Astrocyte of the cerebellum (primary cell): ENCODE data around the gene PBX3.

Experiments used
- DNase-seq: peaks from one replicate; pipeline ENCODE4 v3.0.0-alpha.2; 2011; ENCODE audit warnings: low read depth
- H3K4me3 ChIP-seq: 2 replicates; pipeline ENCODE4 v1.5.1; 2011; ENCODE audit warnings: mild to moderate bottlenecking, low read depth, low read length, moderate library complexity
- in situ Hi-C: cut with HindIII; loops from 2 replicates; pipeline ENCODE4 v1.10.0; 2017; ENCODE audit warnings: low sequenced_read_pairs
- TF ChIP-seq, protein P1 (sequence below): IDR thresholded peaks from 2 replicates; pipeline ENCODE4 v1.5.1; 2012; ENCODE audit warnings: low read length, low read depth, moderate library complexity, mild to moderate bottlenecking; ENCODE audit errors: missing control alignments

The PBX3 gene

DNA sequence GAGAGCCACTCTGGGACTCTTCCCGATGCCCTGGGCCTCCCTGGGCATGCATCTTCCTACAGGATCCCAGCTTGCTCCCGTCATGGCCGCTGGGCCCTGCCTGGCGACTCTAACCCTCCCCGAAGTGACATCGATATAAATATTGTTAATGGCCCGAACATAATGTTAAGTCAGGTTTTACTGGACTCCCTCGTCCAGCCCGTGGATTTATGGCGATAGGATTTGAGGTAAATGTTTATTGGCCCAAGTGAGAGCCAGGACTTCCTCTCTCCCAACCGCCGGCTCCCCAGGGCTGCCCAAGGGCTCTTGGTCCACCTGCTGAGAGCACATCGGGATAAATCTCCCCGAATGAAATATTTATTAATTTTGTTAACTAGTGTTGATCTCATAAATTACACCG lies 246.3 kb downstream of the PBX3 start:
- in situ Hi-C loops, result no loop called here
- no peak overlapping the region for H3K4me3 ChIP-seq
- DNase-seq, result no peak
- TF ChIP-seq, protein P1, sequence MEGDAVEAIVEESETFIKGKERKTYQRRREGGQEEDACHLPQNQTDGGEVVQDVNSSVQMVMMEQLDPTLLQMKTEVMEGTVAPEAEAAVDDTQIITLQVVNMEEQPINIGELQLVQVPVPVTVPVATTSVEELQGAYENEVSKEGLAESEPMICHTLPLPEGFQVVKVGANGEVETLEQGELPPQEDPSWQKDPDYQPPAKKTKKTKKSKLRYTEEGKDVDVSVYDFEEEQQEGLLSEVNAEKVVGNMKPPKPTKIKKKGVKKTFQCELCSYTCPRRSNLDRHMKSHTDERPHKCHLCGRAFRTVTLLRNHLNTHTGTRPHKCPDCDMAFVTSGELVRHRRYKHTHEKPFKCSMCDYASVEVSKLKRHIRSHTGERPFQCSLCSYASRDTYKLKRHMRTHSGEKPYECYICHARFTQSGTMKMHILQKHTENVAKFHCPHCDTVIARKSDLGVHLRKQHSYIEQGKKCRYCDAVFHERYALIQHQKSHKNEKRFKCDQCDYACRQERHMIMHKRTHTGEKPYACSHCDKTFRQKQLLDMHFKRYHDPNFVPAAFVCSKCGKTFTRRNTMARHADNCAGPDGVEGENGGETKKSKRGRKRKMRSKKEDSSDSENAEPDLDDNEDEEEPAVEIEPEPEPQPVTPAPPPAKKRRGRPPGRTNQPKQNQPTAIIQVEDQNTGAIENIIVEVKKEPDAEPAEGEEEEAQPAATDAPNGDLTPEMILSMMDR, result no peak

DNA sequence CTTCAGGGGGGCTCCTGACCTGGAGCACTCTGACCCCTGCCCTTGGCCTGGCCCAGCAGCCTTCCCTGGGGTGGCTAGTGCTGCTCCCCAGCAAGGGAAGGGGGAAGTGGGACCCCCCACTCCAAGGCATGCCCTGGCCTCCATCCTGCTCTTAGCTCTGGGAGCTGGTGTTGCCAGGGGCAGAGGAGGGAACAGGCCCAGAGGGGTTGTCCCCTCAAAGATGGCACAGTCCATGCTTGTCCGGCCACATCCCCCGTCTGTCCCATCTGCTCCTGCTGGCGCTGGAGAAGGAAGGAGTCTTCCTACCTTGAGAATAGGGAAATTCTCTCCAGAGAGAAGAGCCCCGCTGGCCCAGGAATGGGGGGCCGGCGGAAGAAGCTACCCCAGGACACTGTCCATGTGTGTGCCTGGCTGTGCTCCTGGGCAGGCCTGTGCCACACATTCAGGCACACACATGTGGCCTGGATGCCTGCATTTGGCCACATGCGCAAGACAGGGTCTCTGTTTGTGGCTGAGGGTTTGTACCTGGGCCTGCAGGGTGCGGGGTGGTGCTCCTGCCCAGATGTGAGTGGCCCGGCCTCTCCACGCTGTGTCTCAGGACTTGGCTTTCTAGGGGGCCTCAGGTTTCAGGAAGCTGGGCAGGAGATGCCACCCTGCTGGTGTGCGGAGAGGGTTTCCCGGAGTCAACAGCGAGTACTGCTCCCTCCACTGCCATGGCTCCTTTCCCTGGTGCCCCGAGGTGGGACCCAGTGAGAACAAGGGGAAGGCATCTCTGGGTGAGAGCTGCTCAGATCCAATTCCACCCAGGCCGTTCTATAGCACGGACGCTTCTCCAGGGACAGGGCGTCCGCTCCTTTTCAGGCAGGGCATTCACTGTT lies 247.1 kb downstream of the PBX3 start:
- in situ Hi-C loops, result no loop called here
- no peak overlapping the region for H3K4me3 ChIP-seq
- TF ChIP-seq, protein P1, result no peak
- DNase-seq, result no peak

DNA sequence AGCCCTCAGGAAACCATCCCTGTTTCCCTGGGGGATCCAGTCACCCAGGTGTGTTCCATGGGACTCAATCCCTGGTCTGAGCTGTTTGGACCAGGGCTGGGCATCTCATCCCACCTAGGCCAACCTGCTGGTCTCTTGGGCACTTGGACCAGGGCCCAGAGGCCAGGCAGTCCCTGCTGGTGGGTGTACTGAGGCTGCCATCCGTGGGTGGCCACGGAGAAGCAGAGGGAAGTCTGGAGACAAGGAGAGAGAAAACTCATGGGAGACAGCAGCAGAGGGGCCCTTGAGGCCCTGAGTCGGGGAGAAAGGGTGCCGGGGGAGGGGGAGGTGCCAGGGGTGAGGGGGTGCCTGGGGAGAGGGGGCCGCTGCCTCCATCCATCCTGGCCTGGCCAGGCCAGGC lies 247.8 kb downstream of the PBX3 start:
- in situ Hi-C loops, result no loop called here
- H3K4me3 ChIP-seq, result no peak overlapping the region
- DNase-seq, result no peak
- TF ChIP-seq, protein P1, result no peak

DNA sequence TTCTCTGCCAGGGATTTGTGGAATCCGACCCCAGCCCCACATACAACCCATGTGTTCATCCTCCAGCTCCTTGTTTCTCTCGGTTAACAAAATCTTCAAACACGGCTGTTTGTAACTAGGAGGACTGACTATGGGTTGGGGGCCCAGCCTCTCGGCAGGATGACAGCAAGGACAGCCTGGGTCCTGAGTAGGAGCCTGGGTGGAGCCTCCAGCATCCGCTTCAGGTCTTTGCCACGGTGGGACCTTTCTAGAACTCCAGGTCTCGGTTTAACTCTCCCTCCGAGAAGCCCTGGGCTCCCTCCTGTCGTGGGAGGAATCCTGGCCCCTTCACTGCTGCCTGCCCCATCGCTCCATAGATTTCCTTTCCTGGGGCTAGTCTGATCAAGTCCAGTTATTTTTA lies 248.5 kb downstream of the PBX3 start:
- in situ Hi-C loops, result no loop called here
- TF ChIP-seq, protein P1, result no peak
- no peak overlapping the region for H3K4me3 ChIP-seq
- DNase-seq, result no peak

DNA sequence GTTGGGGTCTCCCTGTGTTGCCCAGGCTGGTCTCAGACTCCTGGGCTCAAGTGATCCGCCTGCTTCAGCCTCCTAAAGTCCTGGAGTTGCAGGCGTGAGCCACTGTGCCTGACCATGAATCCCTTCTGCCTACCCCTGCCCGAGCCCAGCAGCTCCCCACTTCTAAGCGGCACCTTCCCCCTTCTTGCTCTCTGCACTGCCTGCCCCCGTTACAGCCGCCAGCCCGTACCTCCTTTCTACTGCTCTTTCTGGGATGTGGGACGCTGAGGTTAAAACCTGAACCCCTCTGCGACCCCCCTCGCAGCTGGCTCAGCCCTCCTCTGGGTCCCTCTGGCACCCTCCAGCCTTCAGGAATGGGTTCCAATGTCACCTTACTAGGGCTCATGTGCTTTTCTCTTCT lies 249.6 kb downstream of the PBX3 start:
- no peak overlapping the region for H3K4me3 ChIP-seq
- in situ Hi-C loops, result no loop called here
- TF ChIP-seq, protein P1, result no peak
- no peak for DNase-seq

DNA sequence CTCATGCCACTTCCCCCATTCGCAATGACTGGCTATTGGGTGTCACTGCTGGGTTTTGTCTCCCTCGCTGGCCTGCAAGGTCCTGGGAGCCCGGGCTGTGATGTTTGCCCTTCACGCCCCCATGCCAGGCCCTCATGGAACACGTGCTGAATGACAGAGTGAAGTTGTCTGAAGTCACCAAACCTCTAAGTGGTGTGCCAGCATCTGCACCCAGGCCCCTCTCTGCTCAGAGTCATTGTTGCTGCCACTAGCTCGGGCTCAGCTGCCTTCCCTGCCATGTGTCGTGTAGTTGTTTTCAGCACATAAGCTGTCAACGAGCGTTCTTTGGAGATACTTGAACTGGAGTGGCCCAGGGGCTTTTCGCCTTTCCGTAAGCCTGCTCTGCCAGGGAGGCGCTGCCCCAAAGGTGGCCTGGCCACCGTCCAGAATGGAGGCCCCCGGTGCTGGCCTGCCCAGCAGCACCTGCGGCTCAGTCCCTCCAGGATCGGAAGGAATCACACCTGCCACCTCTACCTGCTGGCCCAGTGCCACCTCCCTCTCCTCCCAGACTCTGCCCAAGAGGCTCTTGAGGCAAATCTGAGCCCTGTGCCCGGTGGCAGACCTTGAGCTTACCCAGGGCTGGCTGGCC lies 250.1 kb downstream of the PBX3 start:
- in situ Hi-C loops, result no loop called here
- DNase-seq, result no peak
- TF ChIP-seq, protein P1, result no peak
- H3K4me3 ChIP-seq, result no peak overlapping the region
